HG03575 (cell line): ENCODE results near the gene SPATA18.
"Not testable (repeated sequence)": the region's sequence is repeated elsewhere in the genome, so short reads cannot be mapped to it uniquely, and the experiment has no call there.

Experiments
- ATAC-seq: cut with Tn5 transposase; IDR thresholded peaks from one replicate; pipeline ENCODE4 v1.9.1; 2021; ENCODE audit not compliant: unreplicated experiment, insufficient number of reproducible peaks, low FRiP score; ENCODE audit errors: extremely low read depth

The SPATA18 gene

GRCh38 chr4:52049266-52049665 lies 1.8 kb upstream of the SPATA18 start:
- no peak for ATAC-seq

- ATAC-seq = no peak
Measured at GRCh38 chr4:52051615-52052474, 741 bp downstream of the SPATA18 start.

GRCh38 chr4:52052475-52052780 lies 1.3 kb downstream of the SPATA18 start:
- peak; percentile 54 for ATAC-seq

GRCh38 chr4:52054254-52054653 lies 3.1 kb downstream of the SPATA18 start:
- no peak for ATAC-seq

GRCh38 chr4:52057196-52057595 lies 6.1 kb downstream of the SPATA18 start:
- no peak for ATAC-seq

GRCh38 chr4:52058275-52058674 lies 7.2 kb downstream of the SPATA18 start:
- ATAC-seq = no peak

- ATAC-seq = no peak
Measured at GRCh38 chr4:52059372-52059771, 8.3 kb downstream of the SPATA18 start.

- no peak for ATAC-seq
Measured at GRCh38 chr4:52069571-52069970, 18.5 kb downstream of the SPATA18 start.

GRCh38 chr4:52071791-52072546 lies 20.9 kb downstream of the SPATA18 start:
- no peak for ATAC-seq

- ATAC-seq = no peak
Measured at GRCh38 chr4:52076731-52077130, 25.6 kb downstream of the SPATA18 start.

GRCh38 chr4:52079659-52080058 lies 28.6 kb downstream of the SPATA18 start:
- no peak for ATAC-seq

- ATAC-seq = no peak
Measured at GRCh38 chr4:52081216-52081615, 30.1 kb downstream of the SPATA18 start.

- not testable (repeated sequence) for ATAC-seq
Measured at GRCh38 chr4:52086425-52086824, 35.3 kb downstream of the SPATA18 start.

GRCh38 chr4:52091801-52092200 lies 40.7 kb downstream of the SPATA18 start:
- no peak for ATAC-seq

- ATAC-seq = no peak
Measured at GRCh38 chr4:52093466-52093865, 42.4 kb downstream of the SPATA18 start.

GRCh38 chr4:52094376-52095145 lies 43.5 kb downstream of the SPATA18 start:
- ATAC-seq = no peak

GRCh38 chr4:52095374-52095773 lies 44.3 kb downstream of the SPATA18 start:
- ATAC-seq = no peak

GRCh38 chr4:52096048-52096447 lies 44.9 kb downstream of the SPATA18 start:
- no peak for ATAC-seq

- no peak for ATAC-seq
Measured at GRCh38 chr4:52098618-52099017, 47.5 kb downstream of the SPATA18 start.
